GM12878 (cell line): ENCODE measurements around the gene TELO2. TPM values are rescaled to one million over a fixed set of nuclear protein-coding genes. Genes with fewer than 3 reads are reported as not detected.

Experiments used
- ATAC-seq: fragments of 200-7000 bp; cut with Tn5 transposase; 3 replicates; pipeline ENCODE4 v1.9.1; 2020; ENCODE audit warnings: mild to moderate bottlenecking, moderate library complexity
- BruUV-seq: library from RNA; stranded (reverse); fragments of 400-500 nt; replicated peaks from 2 replicates; lab custom pipeline; 2021; lab: Mats Ljungman, UMichigan
- CTCF ChIA-PET: fragments of 300-600 bp; sonication (Branson Sonifier 250); formaldehyde crosslinking; extraction: SDS; loops from one replicate; lab custom pipeline; 2021; ENCODE audit warnings: inconsistent platforms; lab: Yijun Ruan, JAX
- POLR2A ChIA-PET: fragments of 350-600 bp; formaldehyde crosslinking; extraction: SDS; loops from one replicate; lab custom pipeline; 2021; ENCODE audit warnings: inconsistent platforms; lab: Charles Lee
- RAD21 ChIA-PET: fragments of 300-600 bp; sonication (Branson Sonifier 250); formaldehyde crosslinking; loops from one replicate; lab custom pipeline; 2023; ENCODE audit warnings: antibody characterized with exemption; ENCODE audit not compliant: unreplicated experiment; lab: Charles Lee
- SMC1A ChIA-PET: fragments of 300-600 bp; sonication (Branson Sonifier 250); formaldehyde crosslinking; loops from one replicate; lab custom pipeline; 2023; ENCODE audit not compliant: unreplicated experiment, uncharacterized antibody; lab: Charles Lee
- DNase-seq: peaks from one replicate; pipeline ENCODE4 v3.0.0-alpha.2; 2011; ENCODE audit warnings: low read depth, low spot score
- FAIRE-seq: peaks from 3 replicates; lab custom pipeline; 2011; peaks lifted over from hg19 to GRCh38; lab: Jason Lieb, UNC
- H2AFZ ChIP-seq: 2 replicates; pipeline ENCODE4 v1.6.0; 2011; ENCODE audit warnings: low read depth, low read length, control low read depth; ENCODE audit not compliant: control insufficient read depth
- H3K27ac ChIP-seq: 2 replicates; pipeline ENCODE4 v1.5.1; 2011; ENCODE audit warnings: control low read depth; ENCODE audit not compliant: control insufficient read depth, insufficient read depth
- H3K27me3 ChIP-seq, 2 experiments: replicated peaks in 1 of 2; 2 replicates each; pipeline versions ENCODE4 v1.6.0 to v1.6.1; 2011; ENCODE audit warnings: low read length in 1 of 2; ENCODE audit not compliant: control insufficient read depth in 2 of 2, insufficient read depth in 2 of 2
- H3K36me3 ChIP-seq, 2 experiments: 2 replicates each; pipeline ENCODE4 v1.5.1; 2011; ENCODE audit warnings: low read length in 1 of 2; ENCODE audit not compliant: control insufficient read depth in 2 of 2, insufficient read depth in 2 of 2
- H3K4me1 ChIP-seq: 2 replicates; pipeline ENCODE4 v1.6.1; 2011; ENCODE audit warnings: mild to moderate bottlenecking, low read length, moderate library complexity, mixed read lengths; ENCODE audit not compliant: control insufficient read depth, insufficient read depth
- H3K4me2 ChIP-seq: 2 replicates; pipeline ENCODE4 v1.6.0; 2011; ENCODE audit warnings: control low read depth; ENCODE audit not compliant: control insufficient read depth, insufficient read depth
- H3K4me3 ChIP-seq: fragments of 200-600 bp; sonication (generic); 2 replicates; pipeline ENCODE4 v1.5.1; 2016
- H3K79me2 ChIP-seq: 2 replicates; pipeline ENCODE4 v1.6.0; 2011; ENCODE audit warnings: low read length; ENCODE audit not compliant: control insufficient read depth, insufficient read depth
- H3K9ac ChIP-seq: 2 replicates; pipeline ENCODE4 v1.8.0; 2011; ENCODE audit warnings: low read length, control low read depth, mixed read lengths; ENCODE audit not compliant: control insufficient read depth, insufficient read depth
- H3K9me3 ChIP-seq: replicated peaks from 3 replicates; pipeline ENCODE4 v1.5.1; 2011; ENCODE audit warnings: mild to moderate bottlenecking, low read length; ENCODE audit not compliant: control insufficient read depth, insufficient read depth
- H4K20me1 ChIP-seq: 2 replicates; pipeline ENCODE4 v1.6.0; 2011; ENCODE audit not compliant: control insufficient read depth, insufficient read depth
- EZH2 ChIP-seq: IDR thresholded peaks from 2 replicates; pipeline ENCODE4 v1.6.1; 2012; ENCODE audit warnings: low read depth, mild to moderate bottlenecking, control low read depth, inconsistent platforms, low read length, borderline replicate concordance; ENCODE audit not compliant: control insufficient read depth
- KLF5 ChIP-seq: fragments of 450-650 bp; IDR thresholded peaks from 2 replicates; pipeline ENCODE4 v1.6.1; 2014; ENCODE audit warnings: mild to moderate bottlenecking; ENCODE audit not compliant: partially characterized antibody
- NFXL1 ChIP-seq: fragments of 450-650 bp; IDR thresholded peaks from 2 replicates; pipeline ENCODE4 v1.6.1; 2017; ENCODE audit warnings: antibody characterized with exemption, mild to moderate bottlenecking, borderline replicate concordance
- WGBS: methylation state at CpG from one replicate; pipeline ENCODE4 v1.1.6; 2016; ENCODE audit warnings: low lambda C conversion rate; ENCODE audit not compliant: insufficient replicate concordance, insufficient coverage; ENCODE audit errors: missing lambda C conversion rate; 5-methylcytosine and 5-hydroxymethylcytosine counted together
- in situ Hi-C: fragments of 300-500 bp; cut with MboI; formaldehyde crosslinking; loops from 9 replicates; pipeline ENCODE4 v1.14.3; 2018; ENCODE audit warnings: mixed read lengths
- intact Hi-C: fragments of 100-400 bp; cut with micrococcal nuclease; formaldehyde crosslinking; loops from one replicate; pipeline ENCODE4 v1.14.2; 2022; ENCODE audit not compliant: unreplicated experiment
- polyA plus RNA-seq, 11 experiments: library from polyadenylated mRNA; depleted of rRNA in 4 of 11; unstranded in 6 of 11; stranded (reverse) in 5 of 11; fragments of >200 nt; fragmentation: Nextera tagmentation in 4 of 11; fragmentation: Illumina TruSeq in 1 of 11; extraction: Ambion mirVana in 4 of 11; extraction: Trizol in 1 of 11; gene quantifications; 1 replicate in 1 of 11; 2 replicates in 10 of 11; pipeline versions ENCODE4 v1.2.1 to v1.2.3, GENCODE V29; 2011 to 2016; ENCODE audit warnings: inconsistent platforms in 2 of 11, missing spikeins in 2 of 11, low read depth in 1 of 11
- total RNA-seq, 4 experiments: library from RNA; depleted of rRNA in 3 of 4; stranded (reverse); fragments of >200 nt in 3 of 4; fragmentation: Illumina TruSeq in 1 of 4; extraction: Trizol in 1 of 4; gene quantifications; 2 replicates each; pipeline versions ENCODE4 v1.2.1 to v1.2.3, GENCODE V29; 2013 to 2021
- TF ChIP-seq, protein P1 (sequence below): IDR thresholded peaks from 2 replicates; pipeline ENCODE4 v1.6.1; 2012; ENCODE audit warnings: improper control_type of control experiment, low read depth, low read length; ENCODE audit not compliant: insufficient replicate concordance

The TELO2 gene
- total and polyA plus RNA-seq, 10 of the 15 experiments (the other 5 are each of a cell fraction or from before 2014, with no cell fraction given): 0.55 to 72.8 (median 18.6) TPM

- no peak overlapping the region for H3K4me2 ChIP-seq
- RAD21 ChIA-PET: interaction anchor here (0.7 kb wide), 1 partner anchor 164 kb away, joined by 3 read pairs; no protein-coding TSS in a partner anchor
- H3K36me3 ChIP-seq: no peaks in the 10 kb centered on the region; a peak in 2 of 4 replicates
- TF ChIP-seq KLF5 (no peak), NFXL1 (no peak), EZH2 (no peak)
- TF ChIP-seq, protein P1, sequence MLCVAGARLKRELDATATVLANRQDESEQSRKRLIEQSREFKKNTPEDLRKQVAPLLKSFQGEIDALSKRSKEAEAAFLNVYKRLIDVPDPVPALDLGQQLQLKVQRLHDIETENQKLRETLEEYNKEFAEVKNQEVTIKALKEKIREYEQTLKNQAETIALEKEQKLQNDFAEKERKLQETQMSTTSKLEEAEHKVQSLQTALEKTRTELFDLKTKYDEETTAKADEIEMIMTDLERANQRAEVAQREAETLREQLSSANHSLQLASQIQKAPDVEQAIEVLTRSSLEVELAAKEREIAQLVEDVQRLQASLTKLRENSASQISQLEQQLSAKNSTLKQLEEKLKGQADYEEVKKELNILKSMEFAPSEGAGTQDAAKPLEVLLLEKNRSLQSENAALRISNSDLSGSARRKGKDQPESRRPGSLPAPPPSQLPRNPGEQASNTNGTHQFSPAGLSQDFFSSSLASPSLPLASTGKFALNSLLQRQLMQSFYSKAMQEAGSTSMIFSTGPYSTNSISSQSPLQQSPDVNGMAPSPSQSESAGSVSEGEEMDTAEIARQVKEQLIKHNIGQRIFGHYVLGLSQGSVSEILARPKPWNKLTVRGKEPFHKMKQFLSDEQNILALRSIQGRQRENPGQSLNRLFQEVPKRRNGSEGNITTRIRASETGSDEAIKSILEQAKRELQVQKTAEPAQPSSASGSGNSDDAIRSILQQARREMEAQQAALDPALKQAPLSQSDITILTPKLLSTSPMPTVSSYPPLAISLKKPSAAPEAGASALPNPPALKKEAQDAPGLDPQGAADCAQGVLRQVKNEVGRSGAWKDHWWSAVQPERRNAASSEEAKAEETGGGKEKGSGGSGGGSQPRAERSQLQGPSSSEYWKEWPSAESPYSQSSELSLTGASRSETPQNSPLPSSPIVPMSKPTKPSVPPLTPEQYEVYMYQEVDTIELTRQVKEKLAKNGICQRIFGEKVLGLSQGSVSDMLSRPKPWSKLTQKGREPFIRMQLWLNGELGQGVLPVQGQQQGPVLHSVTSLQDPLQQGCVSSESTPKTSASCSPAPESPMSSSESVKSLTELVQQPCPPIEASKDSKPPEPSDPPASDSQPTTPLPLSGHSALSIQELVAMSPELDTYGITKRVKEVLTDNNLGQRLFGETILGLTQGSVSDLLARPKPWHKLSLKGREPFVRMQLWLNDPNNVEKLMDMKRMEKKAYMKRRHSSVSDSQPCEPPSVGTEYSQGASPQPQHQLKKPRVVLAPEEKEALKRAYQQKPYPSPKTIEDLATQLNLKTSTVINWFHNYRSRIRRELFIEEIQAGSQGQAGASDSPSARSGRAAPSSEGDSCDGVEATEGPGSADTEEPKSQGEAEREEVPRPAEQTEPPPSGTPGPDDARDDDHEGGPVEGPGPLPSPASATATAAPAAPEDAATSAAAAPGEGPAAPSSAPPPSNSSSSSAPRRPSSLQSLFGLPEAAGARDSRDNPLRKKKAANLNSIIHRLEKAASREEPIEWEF: no peak
- WGBS: 96% methylated on average over 21 of the region's 21 CpGs
- in situ Hi-C loops: no loop called here
- POLR2A ChIA-PET: no interaction called here
- no peaks in the 10 kb centered on the region for H3K9me3 ChIP-seq
- no peak overlapping the region for H3K27ac ChIP-seq
- no peaks in the 10 kb centered on the region for H3K27me3 ChIP-seq
- FAIRE-seq (no peak), DNase-seq (no peak), ATAC-seq (no peak)
- no peak overlapping the region for H3K4me3 ChIP-seq
- intact Hi-C loops: no loop called here
- no peaks in the 10 kb centered on the region for H3K4me1 ChIP-seq
- H4K20me1 ChIP-seq: no peaks in the 10 kb centered on the region
- SMC1A ChIA-PET: no interaction called here
- no TSS peak for BruUV-seq
- no peaks in the 10 kb centered on the region for H3K79me2 ChIP-seq
- CTCF ChIA-PET: no interaction called here
- H3K9ac ChIP-seq: no peak overlapping the region
- H2AFZ ChIP-seq: no peak overlapping the region
These were observed 42.3 kb upstream of the TELO2 start for GRCh38 chr16:1450841-1451240.
